Liver (tissue), 3 donors: ENCODE measurements around the gene SMPD2.

Experiments used
- ATF3 ChIP-seq: IDR thresholded peaks from 2 replicates; pipeline ENCODE4 v1.6.1; 2016; ENCODE audit warnings: antibody characterized with exemption
- CTCF ChIP-seq: fragments of 150-350 bp; IDR thresholded peaks from 2 replicates; pipeline ENCODE4 v1.5.1; 2017; ENCODE audit warnings: improper control_type of control experiment, low read depth, low read length; ENCODE audit not compliant: missing input control
- FOXA1 ChIP-seq: IDR thresholded peaks from 2 replicates; pipeline ENCODE4 v1.6.1; 2016; ENCODE audit warnings: antibody characterized with exemption
- GABPA ChIP-seq, 2 donors: IDR thresholded peaks in 1 of 2; conservative IDR thresholded peaks in 1 of 2; 2 replicates each; pipeline ENCODE4 v1.6.1; 2016; ENCODE audit warnings: antibody characterized with exemption in 2 of 2, mild to moderate bottlenecking in 1 of 2, moderate library complexity in 1 of 2
- JUND ChIP-seq, 2 donors: IDR thresholded peaks; 2 replicates each; pipeline ENCODE4 v1.6.1; 2016; ENCODE audit warnings: antibody characterized with exemption in 2 of 2
- RAD21 ChIP-seq, 2 donors: IDR thresholded peaks; 2 replicates each; pipeline ENCODE4 v1.6.1; 2016; ENCODE audit warnings: antibody characterized with exemption in 2 of 2, mild to moderate bottlenecking in 2 of 2
- REST ChIP-seq: IDR thresholded peaks from 2 replicates; pipeline ENCODE4 v1.6.1; 2016; ENCODE audit warnings: antibody characterized with exemption, mild to moderate bottlenecking
- RXRA ChIP-seq, 2 donors: IDR thresholded peaks; 2 replicates each; pipeline ENCODE4 v1.6.1; 2017 to 2018; ENCODE audit warnings: antibody characterized with exemption in 2 of 2, mild to moderate bottlenecking in 1 of 2
- SP1 ChIP-seq: IDR thresholded peaks from 2 replicates; pipeline ENCODE4 v1.6.1; 2018; ENCODE audit warnings: antibody characterized with exemption, mild to moderate bottlenecking
- TAF1 ChIP-seq: conservative IDR thresholded peaks from 2 replicates; pipeline ENCODE4 v1.6.1; 2016; ENCODE audit warnings: antibody characterized with exemption, mild to moderate bottlenecking
- YY1 ChIP-seq: IDR thresholded peaks from 2 replicates; pipeline ENCODE4 v1.6.1; 2016; ENCODE audit warnings: antibody characterized with exemption, mild to moderate bottlenecking
- donor health status: healthy.
- donor health status: healthy.

GRCh38 chr6:109473120-109473519 is 32.6 kb downstream of the SMPD2 start:
- TF ChIP-seq JUND (IDR thresholded peaks at IDR 0.05): no peak
- TF ChIP-seq RXRA (IDR thresholded peaks at IDR 0.05): no peak
- TF ChIP-seq CTCF: no peak
- TF ChIP-seq TAF1: no peak
- TF ChIP-seq GABPA (IDR thresholded peaks at IDR 0.05 in 1 of 2, conservative IDR thresholded peaks at IDR 0.05 in 1 of 2): no peak
- TF ChIP-seq RAD21 (IDR thresholded peaks at IDR 0.05): no peak
- TF ChIP-seq SP1: no peak
- no peak for TF ChIP-seq FOXA1
- TF ChIP-seq REST: no peak
- no peak for TF ChIP-seq YY1
- TF ChIP-seq ATF3: no peak
